Femur (tissue), 1 donor: ENCODE data around the gene C15orf62.

ENCODE experiments used
- DNase-seq: peaks from one replicate; pipeline ENCODE4 v3.0.0-alpha.2; 2017

C15orf62 gene

DNA sequence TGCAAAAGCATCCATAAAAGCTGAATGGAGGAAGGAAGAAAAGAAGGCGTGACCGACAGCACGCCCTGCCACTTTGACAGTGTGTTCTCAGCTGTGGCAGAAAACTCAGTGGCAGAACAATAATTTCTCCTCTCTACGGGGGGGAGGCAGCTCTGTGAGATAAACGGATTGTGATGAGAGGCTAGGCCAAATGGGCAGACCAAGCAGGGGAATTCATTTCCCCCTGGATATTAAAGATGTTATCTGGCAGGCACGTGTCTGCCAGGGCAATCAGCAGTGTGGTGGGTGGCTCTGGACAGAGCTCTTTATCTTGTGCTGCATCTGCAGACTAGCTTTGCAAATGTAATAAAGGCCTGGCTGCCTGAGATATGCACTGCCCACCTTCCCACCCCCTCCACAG, 12.8 kb upstream of the C15orf62 start:
- no peak for DNase-seq

DNA sequence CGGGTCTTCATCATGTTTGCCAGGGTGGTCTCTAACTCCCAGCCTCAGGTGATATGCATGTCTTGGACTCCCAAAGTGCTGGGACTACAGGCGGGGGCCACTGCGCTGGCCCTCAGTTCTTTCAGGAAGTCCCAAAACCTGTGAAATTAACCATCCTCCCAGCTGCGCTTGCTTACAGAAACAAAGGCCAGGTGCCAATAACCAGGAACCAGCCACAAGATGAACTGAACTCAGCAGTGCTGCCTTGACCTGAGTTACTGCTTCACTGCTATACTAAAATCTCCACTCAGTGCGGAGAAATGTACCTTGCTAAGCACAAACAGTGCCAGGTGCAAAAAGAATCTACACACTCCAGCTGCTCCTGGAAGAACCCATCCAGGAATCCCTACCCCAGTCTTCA, 9.8 kb upstream of the C15orf62 start:
- no peak for DNase-seq

DNA sequence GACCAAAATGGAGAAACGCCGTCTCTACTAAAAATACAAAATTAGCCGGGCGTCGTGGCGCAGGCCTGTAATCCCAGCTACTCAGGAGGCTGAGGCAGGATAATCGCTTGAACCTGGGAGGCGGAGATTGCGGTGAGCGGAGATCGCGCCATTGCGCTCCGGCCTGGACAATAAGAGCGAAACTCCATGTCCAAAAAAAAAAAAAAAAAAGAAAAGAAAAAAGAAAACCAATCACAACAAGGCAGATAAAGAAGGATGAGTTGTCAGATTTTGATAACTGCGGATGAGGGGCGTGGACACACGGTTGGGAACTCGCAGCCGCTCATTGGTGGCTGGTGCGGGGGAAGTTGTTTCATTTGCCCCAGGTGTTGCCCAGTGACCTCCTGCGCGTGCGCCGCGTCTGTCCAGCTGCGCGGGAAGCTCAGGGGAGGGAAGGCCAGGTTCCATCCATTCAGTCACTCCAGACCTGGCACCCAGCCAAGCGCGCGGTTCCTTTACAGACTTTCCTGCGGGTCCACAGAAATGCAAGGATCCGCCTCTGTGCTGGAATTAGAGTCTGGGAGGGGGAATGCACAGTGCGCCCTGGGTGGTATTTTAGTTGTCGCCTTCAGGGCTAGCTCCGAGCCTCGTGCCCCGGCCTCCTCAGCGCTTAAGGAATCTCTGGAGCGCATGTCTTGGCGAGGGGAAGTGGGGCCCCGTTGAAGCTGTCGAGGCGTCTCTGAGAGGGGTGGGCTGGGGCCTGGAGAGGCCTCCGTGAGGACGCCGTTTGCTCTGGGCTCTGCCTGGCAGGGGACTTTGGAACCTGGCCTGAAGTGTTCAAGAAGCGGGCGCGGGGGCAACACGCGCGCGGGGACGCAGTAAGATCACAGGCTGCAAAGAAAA, 6.6 kb upstream of the C15orf62 start:
- peak; percentile 84 for DNase-seq

DNA sequence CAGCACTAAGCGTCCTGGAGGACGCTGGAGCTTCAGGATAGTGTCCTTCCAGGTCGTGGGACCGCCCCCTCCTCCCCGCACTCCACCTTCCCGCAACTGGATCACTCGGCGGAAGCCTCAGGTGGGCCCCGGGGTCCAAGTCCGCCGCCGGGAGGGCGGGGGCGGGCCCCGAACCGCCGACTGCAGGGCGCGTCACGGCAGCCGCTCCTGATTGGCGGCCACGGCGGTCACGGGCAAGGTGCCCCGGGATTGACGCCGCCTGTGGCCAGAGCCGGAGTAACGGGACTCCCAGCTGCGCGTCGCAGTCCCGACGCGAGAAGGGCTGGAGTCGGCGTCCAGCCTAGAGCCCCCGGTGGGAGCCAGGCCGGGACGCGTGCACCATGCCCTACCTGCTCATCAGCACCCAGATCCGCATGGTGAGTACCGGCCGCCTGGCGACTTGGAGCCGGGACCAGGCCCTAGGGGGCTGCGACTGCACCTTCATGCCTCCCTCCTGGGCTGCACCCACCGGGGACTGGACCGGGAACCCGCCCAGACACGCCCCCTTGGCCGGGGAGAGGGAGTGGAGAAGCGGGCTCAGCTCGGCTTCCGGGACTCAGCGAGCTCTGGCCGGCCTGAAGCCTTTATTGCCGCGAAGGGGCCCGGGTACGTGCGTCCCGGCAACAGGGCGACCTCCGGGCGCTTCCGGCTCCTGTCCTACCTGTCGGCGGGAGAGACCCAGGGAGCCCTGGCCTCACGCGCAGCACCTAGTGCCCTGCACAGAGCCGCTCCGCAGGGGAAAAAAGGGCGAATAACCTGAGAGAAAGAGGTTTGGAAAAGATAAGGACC, 5.8 kb upstream of the C15orf62 start, which contains the start of gene GCHFR:
TSS of gene GCHFR (plus strand) at position 268 of the 828 bp plus-strand sequence. CDS start at position 381, 113 bp downstream.
- peak; percentile 86 for DNase-seq

DNA sequence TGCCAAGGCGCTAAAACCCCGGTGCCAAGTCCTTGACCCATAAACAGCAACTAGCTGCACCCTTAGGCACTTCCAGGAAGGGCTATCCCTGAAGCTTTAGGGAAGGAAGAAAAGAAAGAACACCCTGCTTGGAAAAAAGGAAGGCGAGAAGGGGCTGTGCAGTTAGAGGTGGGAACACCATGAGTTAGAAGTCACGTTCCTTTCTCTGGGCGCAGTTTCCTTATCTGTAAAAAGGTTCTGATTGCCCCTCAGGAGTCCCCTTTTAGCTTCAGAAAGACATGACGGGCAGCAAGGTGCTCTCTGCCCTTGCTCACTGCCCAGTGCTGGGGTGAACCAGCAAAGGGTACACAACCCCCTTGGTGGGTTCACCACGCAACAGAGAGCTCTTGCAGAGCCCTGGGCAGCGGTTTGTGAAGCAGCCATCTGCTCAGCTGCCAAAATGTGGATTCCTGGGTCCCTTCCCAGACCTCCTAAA, 5.1 kb upstream of the C15orf62 start:
- DNase-seq = no peak

DNA sequence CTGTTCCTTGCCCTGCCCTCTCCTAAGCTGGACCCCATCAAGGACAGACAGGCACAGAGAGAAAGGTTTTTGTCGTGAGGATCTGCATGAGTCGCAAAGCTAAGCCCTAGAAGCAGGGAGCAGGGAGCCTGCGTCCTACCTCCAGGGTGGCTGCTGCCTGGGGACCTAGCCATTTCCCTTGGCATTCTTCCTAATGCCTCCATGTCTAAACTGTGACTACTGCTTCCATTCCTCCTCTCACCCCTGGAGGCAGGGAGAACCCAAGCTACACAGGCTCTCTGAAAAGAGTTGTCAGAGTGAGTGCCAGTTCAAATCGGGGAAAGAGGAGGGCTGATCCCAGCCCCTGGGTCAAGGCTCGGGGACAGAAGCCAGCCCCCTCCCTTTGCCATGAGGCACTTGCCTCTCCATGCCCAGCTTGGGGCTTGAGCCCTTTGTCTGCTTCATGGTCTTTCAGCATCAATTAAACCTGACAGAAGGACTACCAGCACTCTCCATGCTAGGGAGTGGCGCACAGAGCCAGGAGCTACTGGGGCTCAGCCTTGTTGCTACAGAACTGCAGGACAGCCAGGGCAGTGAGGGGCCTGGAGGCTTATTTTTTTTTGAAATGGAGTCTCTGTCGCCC, 3.5 kb upstream of the C15orf62 start:
- DNase-seq = no peak

DNA sequence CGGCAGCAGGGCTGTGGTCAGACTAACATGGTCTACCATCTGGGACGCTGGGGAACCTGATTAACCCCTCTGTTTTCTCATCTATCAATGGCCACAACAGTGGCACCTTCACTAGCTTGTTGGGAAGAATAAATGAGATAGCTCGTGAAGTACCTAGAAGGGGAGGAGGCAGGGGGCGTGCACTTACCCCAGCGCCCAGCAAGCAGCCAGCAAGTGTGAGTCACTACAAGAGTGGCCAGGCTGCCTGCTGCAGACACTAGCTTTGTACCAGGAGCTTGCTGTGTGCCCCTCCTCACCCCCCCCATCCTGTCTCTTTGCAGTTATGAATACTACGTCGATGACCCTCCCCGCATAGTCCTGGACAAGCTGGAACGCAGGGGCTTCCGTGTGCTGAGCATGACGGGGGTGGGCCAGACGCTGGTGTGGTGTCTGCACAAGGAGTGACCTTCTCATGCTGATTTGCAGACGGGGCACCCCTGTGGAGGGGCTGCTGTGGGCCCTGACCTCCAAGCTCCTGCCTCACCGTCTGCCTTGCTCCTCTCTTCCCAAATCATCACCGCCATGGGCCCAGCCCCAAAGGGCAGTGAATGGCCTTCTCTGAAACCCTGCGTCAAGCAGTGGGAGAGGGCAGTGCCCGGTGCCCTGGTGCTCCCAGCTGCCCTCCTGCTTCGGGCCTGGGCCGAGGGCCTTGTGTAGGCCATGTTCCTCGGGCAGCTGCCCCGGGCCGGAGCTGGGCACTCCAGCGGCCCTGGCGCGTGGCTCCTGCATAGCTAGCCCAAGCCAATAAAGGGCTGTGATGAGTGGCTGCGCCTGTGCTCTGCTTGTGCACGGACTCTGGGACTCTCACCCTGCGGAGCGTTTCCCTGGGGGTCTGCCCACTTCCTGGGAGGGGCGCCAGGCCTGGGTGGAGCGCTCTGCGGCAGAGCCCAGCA, 2.6 kb upstream of the C15orf62 start:
- DNase-seq = no peak

DNA sequence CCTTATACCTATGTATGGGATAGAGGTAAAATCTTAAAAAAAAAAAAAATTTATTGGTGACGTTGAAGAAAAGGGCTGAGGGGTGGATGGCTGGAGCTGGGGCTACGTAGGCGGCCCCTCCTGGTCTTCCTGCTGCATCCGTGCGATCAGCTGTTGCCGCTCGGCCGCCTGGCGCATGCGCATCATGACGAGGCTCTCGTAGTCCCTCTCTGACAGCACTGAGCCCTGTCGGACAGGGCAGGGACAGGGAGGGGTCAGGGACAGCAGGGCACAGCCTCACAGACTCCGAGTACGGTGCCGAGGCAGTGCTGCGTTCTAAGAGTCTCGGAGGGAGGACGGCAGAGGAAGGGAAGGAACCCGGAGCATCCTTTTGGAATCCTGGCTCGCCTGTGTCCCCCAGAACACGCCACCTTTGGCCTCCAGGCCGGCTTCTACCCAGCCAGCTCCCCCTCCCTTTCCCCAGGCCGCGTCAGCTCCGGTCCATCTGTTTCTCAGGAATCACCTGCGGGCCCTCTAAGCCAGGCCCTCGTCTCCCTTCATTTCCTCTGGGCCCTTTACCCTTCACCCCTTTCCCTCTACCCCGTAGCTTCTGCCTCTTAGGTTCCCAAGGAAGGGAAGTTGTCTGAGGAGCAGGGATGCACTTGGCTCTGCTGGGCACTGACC, 1.8 kb upstream of the C15orf62 start:
- DNase-seq = no peak

DNA sequence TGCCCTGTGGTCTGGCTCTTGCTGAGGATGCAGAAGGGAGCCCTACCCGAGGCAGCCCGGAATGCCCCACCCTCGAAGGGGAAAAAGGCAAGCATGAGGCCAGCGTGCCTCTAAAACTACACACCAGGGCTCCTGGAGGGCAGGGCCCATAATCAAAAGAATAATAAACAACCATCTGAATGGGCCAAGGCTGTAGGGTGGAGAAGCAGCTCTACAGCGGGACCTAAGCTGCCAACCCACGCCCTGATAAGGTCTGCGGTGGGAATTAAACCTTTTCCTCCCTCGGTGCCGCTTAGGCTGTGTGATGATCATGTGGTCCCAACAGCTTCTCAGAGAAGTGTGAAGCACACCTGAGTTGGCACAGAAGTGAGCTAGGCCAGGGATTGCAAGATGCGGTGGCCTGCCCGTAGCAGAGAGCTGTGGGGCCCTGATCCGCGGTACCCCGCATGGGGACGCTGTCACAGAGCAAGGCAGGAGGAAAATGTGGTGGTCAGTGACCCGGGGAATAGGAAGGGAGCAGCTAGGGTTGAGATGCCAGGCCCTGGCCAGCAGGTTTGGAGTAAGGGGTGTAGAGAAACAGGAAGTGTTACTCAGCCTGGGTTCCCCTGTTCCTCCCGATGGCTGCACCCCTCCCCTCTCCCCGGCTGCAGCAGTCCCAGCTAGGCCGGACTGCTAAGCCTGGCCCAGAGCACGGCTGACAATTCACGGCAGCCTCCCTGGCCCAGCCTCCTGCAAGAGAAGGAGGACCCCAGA, 1.1 kb upstream of the C15orf62 start:
- DNase-seq = no peak

DNA sequence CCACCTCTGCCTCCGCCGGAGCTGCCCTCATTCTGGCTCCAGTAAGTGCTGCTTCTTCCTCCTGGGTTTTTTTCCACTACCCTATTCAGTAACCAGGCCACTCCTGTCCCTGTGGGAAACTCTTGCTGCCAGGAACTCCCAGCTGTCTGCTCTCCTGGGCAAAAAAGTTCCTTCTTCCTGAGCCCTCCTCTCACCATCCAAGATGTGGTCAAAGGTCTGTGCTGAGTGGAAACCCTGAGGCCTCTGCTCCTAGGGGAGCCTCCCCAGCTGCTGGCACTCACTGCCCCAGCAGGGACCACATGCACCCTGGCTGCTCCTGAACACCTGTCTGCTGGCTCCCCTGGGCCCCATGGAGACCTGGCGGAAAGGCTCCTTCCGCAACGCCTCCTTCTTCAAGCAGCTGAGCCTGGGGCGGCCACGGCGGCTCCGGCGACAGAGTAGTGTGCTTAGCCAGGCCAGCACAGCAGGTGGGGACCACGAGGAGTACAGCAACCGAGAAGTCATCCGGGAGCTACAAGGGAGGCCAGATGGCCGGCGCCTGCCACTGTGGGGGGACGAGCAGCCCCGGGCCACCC, 454 bp downstream of the C15orf62 start:
- peak; percentile 51 for DNase-seq

DNA sequence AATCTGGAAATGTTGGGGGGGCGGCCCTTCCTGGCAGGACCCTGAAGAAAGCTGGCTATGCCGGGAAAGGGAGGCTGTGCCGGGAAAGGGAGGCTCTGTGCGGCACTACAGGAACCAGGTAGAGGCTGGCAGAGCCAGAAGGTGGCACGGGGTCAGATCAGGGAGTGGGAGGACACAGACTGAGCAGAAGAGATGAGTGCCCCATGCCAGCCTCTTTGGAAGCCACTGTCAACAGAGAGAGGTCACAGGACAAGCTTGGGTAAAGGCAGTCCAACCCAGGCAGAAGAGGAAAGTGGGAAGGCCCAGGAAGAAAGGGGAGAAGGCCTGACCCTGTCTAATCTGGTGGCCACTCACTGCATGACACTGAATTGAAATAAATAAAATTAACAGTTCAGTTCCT, 1.5 kb downstream of the C15orf62 start:
- no peak for DNase-seq

DNA sequence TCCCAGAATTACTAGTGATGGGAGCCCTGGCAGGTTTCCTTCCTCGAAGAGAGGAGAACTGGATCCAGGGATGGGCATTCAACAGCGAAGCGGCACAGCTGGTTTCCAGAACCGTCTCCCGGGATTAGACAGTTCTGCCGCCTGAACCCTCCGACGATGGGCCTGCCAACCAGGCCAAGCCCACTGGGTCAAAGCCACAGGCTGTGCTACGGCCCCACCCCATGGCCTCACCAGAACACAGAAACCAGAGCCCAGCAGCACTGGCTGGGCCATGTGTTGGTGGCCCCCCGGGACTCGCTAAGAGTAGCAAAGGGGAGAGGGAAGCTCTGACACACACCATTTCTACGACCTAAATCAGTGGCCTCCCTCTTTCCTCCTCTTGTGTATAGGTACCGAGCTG, 2.2 kb downstream of the C15orf62 start:
- no peak for DNase-seq

DNA sequence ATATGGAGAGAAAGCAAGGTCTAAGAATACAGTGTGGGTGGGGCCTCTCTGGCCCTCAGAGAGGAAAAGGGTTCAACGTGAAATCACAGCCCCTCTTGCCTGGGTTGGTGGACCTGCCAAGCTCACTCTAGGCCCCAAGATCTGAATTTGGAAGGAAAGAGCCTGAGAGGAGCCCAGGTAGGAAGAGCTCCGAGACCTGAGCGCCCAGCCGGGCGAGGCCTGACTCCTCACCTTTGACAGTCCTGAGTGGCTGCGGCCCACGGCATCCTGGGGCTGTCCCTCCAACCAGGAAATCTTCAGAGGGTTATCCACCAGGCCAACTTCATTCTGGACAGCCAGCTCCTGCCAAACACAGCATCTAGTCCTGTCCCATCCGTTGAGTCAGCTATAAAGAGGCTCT, 3.7 kb downstream of the C15orf62 start:
- DNase-seq = no peak

DNA sequence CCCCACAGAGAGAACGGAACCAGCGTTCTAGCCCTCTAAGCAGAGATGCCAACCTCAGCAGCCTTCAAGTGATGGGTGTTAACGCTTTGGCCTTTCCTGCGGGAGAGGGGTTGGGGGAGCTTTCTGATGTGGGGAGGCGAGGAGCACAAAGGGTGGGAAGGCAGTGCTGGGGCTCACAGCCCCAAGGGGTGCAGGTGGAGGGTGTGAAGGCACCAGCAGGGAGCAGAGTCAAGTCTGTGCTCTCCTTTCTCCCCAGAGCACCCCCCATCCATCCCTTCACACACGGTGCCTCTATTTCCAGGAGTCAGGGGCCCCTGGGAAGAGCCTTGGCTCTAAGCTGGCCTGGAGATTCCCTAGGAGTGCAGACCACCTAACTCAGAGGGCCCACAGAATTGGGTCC, 4.1 kb downstream of the C15orf62 start:
- no peak for DNase-seq

DNA sequence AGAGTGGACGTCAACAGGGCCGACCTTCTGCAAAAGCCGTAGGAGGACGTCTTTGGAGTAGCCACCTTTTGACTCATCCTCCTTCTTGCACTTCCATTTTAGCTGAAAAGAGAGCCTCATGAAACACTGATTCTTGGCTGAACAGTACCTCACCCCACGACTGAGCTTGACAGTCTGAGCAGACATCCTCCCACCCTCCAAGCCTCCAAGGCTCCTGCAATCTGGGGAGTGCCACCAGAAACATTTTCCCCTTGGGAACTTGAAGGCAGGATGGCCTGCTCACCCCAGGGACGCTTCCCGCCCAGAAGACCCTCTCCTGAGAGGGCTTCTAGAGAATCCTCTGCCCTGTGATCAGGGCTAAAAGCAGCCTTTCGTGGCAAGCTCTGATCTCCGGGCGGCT, 5.2 kb downstream of the C15orf62 start:
- DNase-seq = no peak

DNA sequence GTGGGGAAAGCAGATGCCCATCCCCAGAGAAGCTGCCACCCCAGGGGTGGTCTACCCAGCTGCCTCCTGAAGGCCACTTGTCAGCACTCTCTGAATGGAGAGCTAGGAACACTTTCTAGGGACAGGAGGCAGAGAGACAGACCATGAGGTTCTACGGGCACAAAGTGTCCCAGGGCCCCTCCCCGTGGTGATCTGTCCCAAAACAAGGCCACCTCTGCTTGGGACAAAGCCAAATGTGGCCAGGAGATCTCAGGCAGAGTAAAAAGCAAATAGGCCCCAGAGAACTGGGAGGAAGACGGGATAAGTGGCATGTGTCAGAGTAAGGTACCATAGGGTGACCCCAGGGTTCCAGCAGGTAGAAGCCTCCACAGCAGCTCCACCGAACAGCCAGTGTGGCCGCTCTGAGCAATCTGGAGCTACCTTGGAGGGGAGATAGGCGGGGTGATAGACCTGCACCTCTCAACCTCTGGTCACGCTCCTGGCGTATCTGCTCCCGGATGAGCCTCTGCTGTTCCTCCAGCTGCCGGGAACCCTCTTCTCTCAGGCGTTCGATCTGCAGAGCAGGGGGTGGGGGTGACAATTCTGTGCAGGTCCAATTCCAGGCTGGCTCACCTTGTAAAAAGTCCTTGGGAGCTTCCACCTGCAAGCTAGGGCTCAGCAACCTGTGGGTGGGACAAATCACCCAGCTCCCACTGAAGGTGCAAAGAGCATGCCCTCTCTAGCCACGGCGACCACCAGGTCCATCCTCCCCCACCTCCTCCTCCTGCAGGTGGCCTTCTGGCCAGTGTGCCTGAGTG, 6.2 kb downstream of the C15orf62 start:
- no peak for DNase-seq

DNA sequence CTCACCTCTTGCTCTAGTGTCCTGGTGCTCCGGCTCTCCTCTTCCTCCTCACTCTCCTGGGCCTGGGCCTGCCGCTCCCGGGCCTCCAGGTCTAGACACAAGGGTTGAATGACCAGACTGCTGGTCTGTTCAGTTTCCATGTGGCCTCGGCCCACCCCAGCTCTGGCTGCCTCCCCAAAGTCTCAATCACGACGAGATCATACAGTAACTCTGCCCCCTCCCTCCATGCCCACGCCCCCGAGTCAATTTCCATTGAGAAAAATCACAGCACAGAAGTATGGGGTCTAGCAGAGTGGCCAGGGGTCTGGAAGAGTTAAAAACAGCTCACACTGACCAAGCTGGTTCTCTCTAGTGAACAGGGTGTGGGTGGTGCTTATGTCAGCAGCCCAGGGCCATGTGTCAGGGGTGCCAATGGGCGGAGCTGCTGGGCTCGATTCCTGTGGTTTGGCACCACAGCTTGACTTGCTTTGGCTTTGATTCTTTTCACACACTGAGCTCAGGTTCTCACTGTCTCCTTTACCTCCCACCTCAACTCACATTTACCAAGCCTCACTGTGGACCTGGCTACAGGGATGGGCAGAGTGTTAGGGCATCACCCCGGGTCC, 6.9 kb downstream of the C15orf62 start:
- DNase-seq = peak; percentile 66

DNA sequence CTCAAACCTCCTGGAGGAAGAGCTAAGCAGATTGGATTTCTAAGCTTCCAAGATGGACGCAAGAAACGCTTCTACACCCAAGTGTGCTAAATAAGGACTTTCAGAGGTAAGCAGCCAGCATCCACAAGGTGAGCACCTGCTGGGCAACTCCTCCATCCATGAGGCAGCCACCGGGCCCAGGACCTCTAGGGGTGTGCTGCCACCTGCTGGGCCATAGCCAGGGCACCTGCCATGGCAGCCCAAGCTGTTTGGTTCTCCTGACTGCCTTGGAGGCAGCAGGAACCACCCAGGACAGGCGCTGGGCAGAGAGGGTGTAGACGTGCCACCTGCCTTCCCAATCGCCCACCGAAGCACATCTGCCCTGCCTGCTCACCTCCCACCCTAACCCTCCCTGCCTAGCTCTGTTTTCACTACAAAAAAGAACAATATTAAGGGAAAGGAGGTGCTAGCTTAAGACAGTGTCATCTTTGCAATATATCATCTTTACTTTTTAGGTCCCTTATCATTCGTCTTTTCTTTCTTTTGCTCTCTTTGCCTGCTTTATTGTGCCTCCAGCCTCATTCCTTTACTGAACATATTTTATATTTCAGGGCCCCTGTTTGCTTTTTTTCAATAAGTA, 12.9 kb downstream of the C15orf62 start:
- peak; percentile 42 for DNase-seq

DNA sequence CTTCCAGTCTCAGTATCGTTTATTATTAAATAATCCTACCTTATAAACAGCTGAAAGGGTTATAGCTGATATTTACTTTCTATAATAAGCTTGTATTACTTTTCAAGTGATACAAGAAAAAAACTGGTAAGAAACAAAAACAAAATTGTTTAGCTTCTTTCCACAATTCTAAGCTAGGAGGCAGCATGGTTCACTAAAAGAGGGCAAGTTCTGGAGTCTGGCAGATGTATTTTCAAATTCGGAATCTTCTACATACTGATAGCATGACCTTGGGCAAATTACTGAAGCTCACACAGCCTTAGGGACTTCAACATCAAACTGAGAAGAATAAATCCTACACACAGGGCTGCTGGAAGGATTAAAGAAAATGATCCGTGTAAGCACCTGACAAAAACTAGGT, 15.4 kb downstream of the C15orf62 start:
- no peak for DNase-seq
